Caco-2 (cell line): ENCODE data around the gene ETFB. TPM values are rescaled to one million over a fixed set of nuclear protein-coding genes. Genes with fewer than 3 reads are reported as not detected.

Source experiments
- BruUV-seq: library from RNA; stranded (reverse); fragments of 400-500 nt; replicated peaks from 2 replicates; lab custom pipeline; 2021; lab: Mats Ljungman, UMichigan
- CTCF ChIA-PET: fragments of 300-600 bp; sonication (Branson Sonifier 250); formaldehyde crosslinking; loops from one replicate; lab custom pipeline; 2022; ENCODE audit warnings: antibody characterized with exemption; lab: Charles Lee
- POLR2A ChIA-PET: fragments of 300-600 bp; sonication (Branson Sonifier 250); formaldehyde crosslinking; loops from one replicate; lab custom pipeline; 2022; ENCODE audit warnings: antibody characterized with exemption; lab: Charles Lee
- DNase-seq, 2 experiments: peaks; one replicate each; pipeline versions ENCODE4 v3.0.0 to v3.0.0-alpha.2; 2020 to 2022
- H3K27me3 ChIP-seq: replicated peaks from 2 replicates; pipeline ENCODE4 v1.6.0; 2011; ENCODE audit warnings: low read length; ENCODE audit not compliant: control insufficient read depth, insufficient read depth
- H3K36me3 ChIP-seq: 2 replicates; pipeline ENCODE4 v1.5.1; 2011; ENCODE audit warnings: low read length; ENCODE audit not compliant: control insufficient read depth, insufficient read depth
- H3K4me1 ChIP-seq: fragments of 250-450 bp; sonication (Bioruptor Pico); 2 replicates; pipeline ENCODE4 v1.5.1; 2020; ENCODE audit warnings: mild to moderate bottlenecking
- H3K4me3 ChIP-seq: 2 replicates; pipeline ENCODE4 v1.5.1; 2011; ENCODE audit warnings: low read depth, mild to moderate bottlenecking, control low read depth, low read length
- H3K9me3 ChIP-seq: fragments of 250-450 bp; sonication (Bioruptor Pico); 2 replicates; pipeline ENCODE4 v1.5.1; 2020; ENCODE audit warnings: mild to moderate bottlenecking, moderate library complexity
- H3K27ac Mint-ChIP-seq: one replicate; pipeline ENCODE4 v1.8.0; 2022; ENCODE audit warnings: mixed read lengths; ENCODE audit not compliant: unreplicated experiment
- H3K27me3 Mint-ChIP-seq: one replicate; pipeline ENCODE4 v1.8.0; 2022; ENCODE audit warnings: mixed read lengths; ENCODE audit not compliant: insufficient read depth, unreplicated experiment
- H3K36me3 Mint-ChIP-seq: one replicate; pipeline ENCODE4 v1.8.0; 2022; ENCODE audit warnings: mild to moderate bottlenecking, mixed read lengths; ENCODE audit not compliant: insufficient read depth, unreplicated experiment
- H3K4me1 Mint-ChIP-seq: one replicate; pipeline ENCODE4 v1.8.0; 2022; ENCODE audit warnings: low read depth, mixed read lengths; ENCODE audit not compliant: unreplicated experiment
- H3K4me3 Mint-ChIP-seq: one replicate; pipeline ENCODE4 v1.8.0; 2022; ENCODE audit warnings: mild to moderate bottlenecking, moderate library complexity, mixed read lengths; ENCODE audit not compliant: unreplicated experiment
- H3K9me3 Mint-ChIP-seq: one replicate; pipeline ENCODE4 v1.8.0; 2022; ENCODE audit warnings: mixed read lengths; ENCODE audit not compliant: unreplicated experiment
- intact Hi-C: fragments of 100-400 bp; cut with micrococcal nuclease; formaldehyde crosslinking; loops from one replicate; pipeline ENCODE4 v1.10.0; 2022; ENCODE audit not compliant: unreplicated experiment
- total RNA-seq: library from RNA; stranded (reverse); gene quantifications from 2 replicates; pipeline ENCODE4 v1.2.3, GENCODE V29; 2022
- TF ChIP-seq, protein P1 (sequence below), 2 experiments: fragments of 200-600 bp in 1 of 2; IDR thresholded peaks; 1 replicate in 1 of 2; 2 replicates in 1 of 2; pipeline versions ENCODE4 v1.5.1 to v1.8.0; 2011 to 2022; ENCODE audit warnings: antibody characterized with exemption in 1 of 2, control low read depth in 1 of 2, inconsistent platforms in 1 of 2, low read depth in 1 of 2, low read length in 1 of 2, mild to moderate bottlenecking in 1 of 2, moderate library complexity in 1 of 2; ENCODE audit not compliant: insufficient read depth in 1 of 2, severe bottlenecking in 1 of 2, unreplicated experiment in 1 of 2

The ETFB gene
- total RNA-seq, 1 experiment from 2014 or later = 228 TPM

DNA sequence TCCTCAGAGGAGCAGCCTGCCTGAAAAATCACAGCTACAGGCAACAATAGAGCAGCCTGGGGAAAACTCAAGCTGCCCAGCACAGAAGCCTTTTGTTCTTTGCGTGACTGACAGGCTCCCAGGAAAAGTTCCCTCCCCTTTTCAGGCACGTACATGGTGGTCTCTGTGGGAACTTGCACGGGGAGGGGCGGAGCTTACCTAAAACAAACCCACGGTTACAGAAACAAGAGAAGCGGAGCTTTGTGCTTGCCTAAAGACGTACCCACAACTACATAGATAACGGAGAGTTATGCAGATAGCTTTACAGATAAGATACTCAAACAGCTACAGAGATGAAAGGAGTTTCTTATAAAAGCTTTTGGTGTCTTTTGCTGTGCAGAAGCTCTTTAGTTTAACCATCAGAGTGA, 11.4 kb downstream of the ETFB start:
- no TSS peak for BruUV-seq
- Mint-ChIP-seq H3K9me3 (no peaks in the 10 kb centered on the region), H3K36me3 (peaks cover 63% of the 10 kb centered on the region), H3K4me1 (peaks cover 46% of the 10 kb centered on the region), H3K4me3 (peak overlapping the region; percentile 90), H3K27me3 (no peaks in the 10 kb centered on the region), H3K27ac (peak overlapping the region; percentile 92)
- CTCF ChIA-PET = interaction anchor here (0.6 to 1.8 kb wide), 7 partner anchors 8 to 630 kb away, joined by 4 to 46 read pairs (median 6); partner anchors contain the start of gene VSIG10L
- POLR2A ChIA-PET = interaction anchor here (0.6 to 2.0 kb wide), 9 partner anchors 8 to 53 kb away, joined by 3 to 41 read pairs (median 14); partner anchors contain the start of gene ETFB
- Histone ChIP-seq H3K36me3 (peaks cover 5% of the 10 kb centered on the region), H3K9me3 (no peaks in the 10 kb centered on the region), H3K4me3 (no peak overlapping the region), H3K27me3 (no peaks in the 10 kb centered on the region), H3K4me1 (peaks cover 41% of the 10 kb centered on the region)
- TF ChIP-seq, protein P1, sequence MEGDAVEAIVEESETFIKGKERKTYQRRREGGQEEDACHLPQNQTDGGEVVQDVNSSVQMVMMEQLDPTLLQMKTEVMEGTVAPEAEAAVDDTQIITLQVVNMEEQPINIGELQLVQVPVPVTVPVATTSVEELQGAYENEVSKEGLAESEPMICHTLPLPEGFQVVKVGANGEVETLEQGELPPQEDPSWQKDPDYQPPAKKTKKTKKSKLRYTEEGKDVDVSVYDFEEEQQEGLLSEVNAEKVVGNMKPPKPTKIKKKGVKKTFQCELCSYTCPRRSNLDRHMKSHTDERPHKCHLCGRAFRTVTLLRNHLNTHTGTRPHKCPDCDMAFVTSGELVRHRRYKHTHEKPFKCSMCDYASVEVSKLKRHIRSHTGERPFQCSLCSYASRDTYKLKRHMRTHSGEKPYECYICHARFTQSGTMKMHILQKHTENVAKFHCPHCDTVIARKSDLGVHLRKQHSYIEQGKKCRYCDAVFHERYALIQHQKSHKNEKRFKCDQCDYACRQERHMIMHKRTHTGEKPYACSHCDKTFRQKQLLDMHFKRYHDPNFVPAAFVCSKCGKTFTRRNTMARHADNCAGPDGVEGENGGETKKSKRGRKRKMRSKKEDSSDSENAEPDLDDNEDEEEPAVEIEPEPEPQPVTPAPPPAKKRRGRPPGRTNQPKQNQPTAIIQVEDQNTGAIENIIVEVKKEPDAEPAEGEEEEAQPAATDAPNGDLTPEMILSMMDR (IDR thresholded peaks at IDR 0.05; ENCODE audit: insufficient read depth in 1 of 2, low read depth in 1 of 2, low read length in 1 of 2, severe bottlenecking in 1 of 2, unreplicated experiment in 1 of 2) = no peak
- peak; percentile 91 to 96 for DNase-seq
- intact Hi-C loops = loop anchor here (1.0 kb wide), 3 partner anchors 8 to 15 kb away; no protein-coding TSS in a partner anchor

DNA sequence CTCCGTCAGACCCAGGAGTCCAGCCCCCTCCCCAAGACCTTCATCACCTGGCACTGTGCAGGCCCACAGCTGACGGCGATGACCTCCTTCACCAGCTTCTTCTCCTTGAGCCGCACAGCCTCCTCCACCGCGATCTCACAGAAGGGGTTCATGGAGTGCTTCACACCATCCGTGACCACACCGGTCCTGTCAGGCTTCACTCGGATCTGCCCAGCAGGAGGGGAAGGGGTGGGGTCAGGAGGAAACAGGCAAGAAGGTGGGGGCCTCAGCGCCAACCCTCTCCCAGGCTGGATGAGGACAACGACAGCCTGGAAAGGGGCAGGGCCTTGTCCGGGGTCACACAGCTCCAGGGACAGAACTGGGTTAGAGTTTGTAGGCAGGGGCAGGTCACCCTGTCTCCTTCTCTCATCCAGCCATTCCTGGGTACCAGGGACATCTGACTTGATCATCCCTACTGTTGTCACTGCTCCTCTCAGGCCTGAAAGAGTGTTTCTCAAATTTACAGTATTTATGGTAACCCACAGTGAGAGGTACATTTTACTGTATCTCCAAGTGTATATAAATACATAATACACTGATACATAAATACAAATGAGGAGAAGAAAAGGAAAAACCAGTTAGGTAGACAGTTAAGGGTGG, 12.0 kb downstream of the ETFB start:
- TF ChIP-seq, protein P1 (IDR thresholded peaks at IDR 0.05; ENCODE audit: insufficient read depth in 1 of 2, low read depth in 1 of 2, low read length in 1 of 2, severe bottlenecking in 1 of 2, unreplicated experiment in 1 of 2) = peak in 1 of 2 experiments; percentile 49
- ChIA-PET CTCF (interaction anchor here (0.6 to 1.8 kb wide), 7 partner anchors 9 to 629 kb away, joined by 4 to 46 read pairs (median 6); partner anchors contain the start of gene VSIG10L), POLR2A (interaction anchor here (0.6 to 2.0 kb wide), 9 partner anchors 9 to 53 kb away, joined by 3 to 41 read pairs (median 14); partner anchors contain the start of gene ETFB)
- TSS peak; percentile 39 for BruUV-seq
- no peaks in the 10 kb centered on the region for H3K27me3 Mint-ChIP-seq
- H3K27ac Mint-ChIP-seq = peak overlapping the region; percentile 92
- Histone ChIP-seq H3K4me3 (peak overlapping the region; percentile 13), H3K4me1 (peaks cover 42% of the 10 kb centered on the region), H3K27me3 (no peaks in the 10 kb centered on the region), H3K36me3 (peaks cover 5% of the 10 kb centered on the region), H3K9me3 (no peaks in the 10 kb centered on the region)
- peaks cover 63% of the 10 kb centered on the region for H3K36me3 Mint-ChIP-seq
- no peaks in the 10 kb centered on the region for H3K9me3 Mint-ChIP-seq
- intact Hi-C loops = loop anchor here (1.0 kb wide), 3 partner anchors 8 to 15 kb away; no protein-coding TSS in a partner anchor
- peak overlapping the region; percentile 90 for H3K4me3 Mint-ChIP-seq
- peak; percentile 72 to 79 for DNase-seq
- H3K4me1 Mint-ChIP-seq = peaks cover 46% of the 10 kb centered on the region

DNA sequence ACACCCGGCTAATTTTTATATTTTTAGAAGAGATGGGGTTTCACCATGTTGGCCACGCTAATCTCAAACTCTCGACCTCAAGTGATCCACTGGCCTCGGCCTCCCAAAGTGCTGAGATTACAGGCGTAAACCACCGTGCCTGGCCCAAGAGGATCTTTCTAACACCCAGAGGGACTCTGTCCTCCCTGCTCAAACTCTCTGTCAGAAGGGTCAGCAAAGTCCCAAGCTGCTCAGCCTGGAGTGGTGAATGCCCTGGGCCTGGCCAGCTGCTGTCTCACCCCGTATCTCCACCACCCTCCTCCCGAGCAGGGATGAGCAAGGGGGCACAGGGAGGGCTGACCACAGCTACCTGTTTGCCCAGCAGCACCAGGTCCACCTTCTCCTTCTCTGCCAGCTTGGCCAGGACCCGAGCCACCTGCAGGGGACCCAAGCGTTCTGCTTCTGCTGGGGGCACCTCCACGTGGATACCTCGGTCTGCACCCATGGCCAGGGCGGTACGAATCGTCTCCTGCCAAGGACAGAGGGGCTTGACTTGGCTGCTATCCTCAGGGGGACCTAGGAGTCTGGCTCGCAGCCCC, 13.3 kb downstream of the ETFB start:
- Mint-ChIP-seq H3K4me3 (peak overlapping the region; percentile 4), H3K4me1 (peaks cover 45% of the 10 kb centered on the region), H3K27ac (peak overlapping the region; percentile 79), H3K27me3 (no peaks in the 10 kb centered on the region), H3K9me3 (no peaks in the 10 kb centered on the region), H3K36me3 (peaks cover 67% of the 10 kb centered on the region)
- CTCF ChIA-PET = no interaction called here
- TF ChIP-seq, protein P1 (IDR thresholded peaks at IDR 0.05; ENCODE audit: insufficient read depth in 1 of 2, low read depth in 1 of 2, low read length in 1 of 2, severe bottlenecking in 1 of 2, unreplicated experiment in 1 of 2) = no peak
- peaks cover 43% of the 10 kb centered on the region for H3K4me1 ChIP-seq
- BruUV-seq = no TSS peak
- H3K4me3 ChIP-seq = no peak overlapping the region
- no peaks in the 10 kb centered on the region for H3K27me3 ChIP-seq
- H3K9me3 ChIP-seq = no peaks in the 10 kb centered on the region
- DNase-seq = no peak
- peaks cover 5% of the 10 kb centered on the region for H3K36me3 ChIP-seq
- intact Hi-C loops = no loop called here
- POLR2A ChIA-PET = no interaction called here
